OCI-LY7 (cell line): ENCODE measurements around the gene METTL8.

ENCODE experiments used
- CTCF ChIP-seq: fragments of 200-600 bp; sonication (generic); conservative IDR thresholded peaks from 2 replicates; pipeline ENCODE4 v1.5.1; 2014; ENCODE audit warnings: mild to moderate bottlenecking, antibody characterized with exemption, low read length, moderate library complexity, mixed read lengths
- EZH2phosphoT487 ChIP-seq: fragments of 200-600 bp; sonication (generic); IDR thresholded peaks from 2 replicates; pipeline ENCODE4 v1.6.1; 2018; ENCODE audit warnings: low read depth, borderline replicate concordance, mild to moderate bottlenecking, mixed run types, antibody characterized with exemption, low read length, moderate library complexity, mixed read lengths

GRCh38 chr2:171323971-171324528, 109.7 kb downstream of the METTL8 start:
- TF ChIP-seq CTCF (no peak), EZH2phosphoT487 (no peak)
